ENCODE data around the gene CNTN6.
"Not testable (repeated sequence)": the region's sequence is repeated elsewhere in the genome, so short reads cannot be mapped to it uniquely, and the experiment has no call there.

Gene CNTN6

DNA sequence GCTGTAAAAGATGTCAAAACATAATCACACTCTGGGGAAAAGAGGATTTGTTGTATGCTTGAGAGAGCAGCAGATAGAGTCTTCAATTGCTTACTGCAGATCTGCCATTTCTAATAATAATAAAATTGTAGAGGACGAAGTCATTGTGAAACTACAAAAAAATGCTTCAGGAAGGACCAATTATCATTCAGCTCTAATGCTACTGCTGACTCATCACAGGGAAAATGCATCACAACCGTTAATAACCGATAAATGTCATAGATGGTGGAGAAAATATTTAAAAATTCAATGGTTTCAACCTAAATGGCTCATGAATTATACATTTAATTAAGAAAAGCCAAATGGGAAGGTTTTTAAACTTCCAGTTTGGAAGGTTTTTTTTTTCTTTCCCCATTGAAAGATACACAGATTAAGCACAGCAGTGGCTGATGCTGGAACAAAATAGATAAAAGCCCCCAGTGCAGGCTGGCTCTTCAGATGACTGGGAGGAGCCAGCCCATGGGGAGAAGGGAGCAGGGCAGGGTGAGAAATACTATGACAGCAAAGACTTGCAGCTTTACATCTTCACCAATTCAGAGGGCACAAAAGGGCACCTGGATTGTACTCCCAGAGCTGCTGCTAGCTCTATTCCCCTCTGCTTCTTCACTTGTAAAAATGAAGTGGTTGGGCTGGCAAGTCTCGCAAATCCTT lies 196.1 kb downstream of the CNTN6 start:
- no peak for DNase-seq

DNA sequence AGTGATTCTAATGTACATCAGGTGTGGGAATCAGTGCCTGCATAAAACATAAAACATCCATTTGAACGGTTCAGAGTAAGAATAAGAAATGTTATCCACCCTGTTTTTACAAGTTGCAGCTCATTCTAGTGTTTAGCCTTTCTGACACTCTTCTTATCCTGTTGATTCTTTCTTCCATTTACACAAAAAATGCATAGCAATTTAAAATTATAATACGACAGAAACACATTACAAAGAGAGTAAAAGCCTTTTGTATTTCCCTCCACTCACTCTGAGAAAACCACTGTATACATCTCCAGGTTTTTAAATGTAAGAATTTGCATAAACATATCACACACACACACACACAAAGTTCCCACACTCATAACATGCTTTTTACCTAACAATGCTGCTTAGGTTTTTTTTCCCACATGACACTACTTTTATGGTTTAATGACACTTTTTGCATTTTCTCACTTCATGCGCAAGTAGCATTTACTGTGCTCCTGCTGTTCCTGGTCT lies 199.8 kb downstream of the CNTN6 start:
- no peak for DNase-seq

DNA sequence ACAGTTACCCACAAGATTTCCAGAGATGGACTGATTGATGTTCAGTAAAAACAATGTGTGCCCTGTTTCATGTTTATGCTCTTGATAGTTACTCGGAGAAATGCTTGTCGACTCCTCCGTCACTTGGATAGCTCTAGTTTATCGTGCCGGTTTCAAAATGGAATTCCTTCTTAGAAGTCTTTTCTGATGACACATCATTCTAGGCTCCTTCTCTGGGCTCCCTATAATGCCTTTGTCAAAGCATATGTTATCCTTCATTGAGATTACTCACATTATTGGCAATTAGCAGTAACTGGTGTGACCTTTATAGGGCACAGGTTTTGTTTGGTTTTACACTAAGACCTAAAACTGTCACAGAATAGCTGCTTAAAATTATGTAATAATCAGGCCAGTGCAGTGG lies 201.8 kb downstream of the CNTN6 start:
- no peak for DNase-seq

DNA sequence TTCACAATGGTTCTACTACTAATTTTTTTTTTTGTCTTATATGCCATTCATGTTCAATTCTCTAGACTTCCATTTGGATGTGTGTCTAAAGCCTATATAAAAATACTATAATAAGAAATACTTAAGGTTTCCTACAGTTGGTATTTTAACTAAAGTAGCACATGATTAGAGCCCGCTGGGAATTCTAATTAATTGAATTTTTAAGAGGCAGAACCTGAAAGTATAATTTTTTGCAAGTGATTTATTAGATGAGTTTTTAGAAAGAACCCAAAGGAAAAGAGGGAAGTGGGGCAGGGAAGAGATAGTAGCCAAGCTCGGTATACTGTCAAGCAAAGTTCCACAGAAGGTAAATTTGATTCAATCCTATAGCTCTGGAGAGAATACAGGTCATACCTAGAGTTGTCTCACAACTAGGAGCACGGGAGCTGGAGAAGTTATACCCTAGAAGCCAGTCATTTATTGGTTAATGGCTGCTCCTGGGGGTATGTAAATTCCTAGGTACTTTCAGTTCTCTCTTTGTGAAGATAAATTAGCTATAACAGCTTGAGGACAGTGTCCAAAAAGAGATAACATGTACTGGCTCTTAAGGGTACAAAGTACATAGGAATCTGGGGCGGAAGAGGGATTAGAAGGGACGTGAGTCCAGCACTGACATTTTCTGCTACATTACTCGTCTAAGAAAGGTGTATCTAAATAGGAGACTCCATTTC lies 225.6 kb downstream of the CNTN6 start:
- DNase-seq, result no peak

DNA sequence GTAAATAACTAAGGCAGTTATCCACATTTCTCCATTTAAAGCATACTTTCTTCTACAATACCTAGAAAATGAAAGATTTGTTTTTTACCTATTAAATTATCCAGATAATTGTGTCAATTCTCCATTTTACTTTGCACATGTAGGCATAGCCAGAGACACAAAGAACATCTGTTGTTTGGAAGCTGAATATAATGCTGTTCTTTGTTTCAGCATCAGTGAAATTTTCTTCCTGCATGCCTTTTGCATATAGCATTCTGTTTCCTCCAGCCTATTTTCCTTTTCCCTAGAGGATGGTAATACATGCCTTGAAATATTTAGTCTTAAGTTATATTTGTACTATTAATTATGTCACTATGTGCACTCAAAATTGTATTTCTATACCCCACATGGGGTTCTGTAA lies 233.7 kb downstream of the CNTN6 start:
- no peak for DNase-seq

DNA sequence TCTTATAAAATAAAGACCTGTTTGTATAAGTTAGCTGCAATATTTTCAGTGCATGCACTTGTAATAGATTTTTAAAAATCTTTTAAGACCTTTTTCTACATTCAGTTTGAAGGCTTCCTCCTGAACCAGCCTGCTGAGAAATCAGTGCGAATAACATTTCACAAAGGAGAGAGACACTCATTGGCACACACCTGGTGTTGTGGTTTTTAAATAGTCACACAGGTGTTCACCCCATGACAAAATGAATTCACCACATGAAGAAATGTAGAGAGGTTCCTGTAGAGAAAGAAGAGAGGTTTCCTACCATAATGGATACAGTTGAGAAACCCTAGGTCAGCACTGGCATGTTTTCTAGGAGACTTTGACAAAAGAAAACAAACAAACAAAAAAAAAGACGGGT lies 237.3 kb downstream of the CNTN6 start:
- DNase-seq, result no peak

DNA sequence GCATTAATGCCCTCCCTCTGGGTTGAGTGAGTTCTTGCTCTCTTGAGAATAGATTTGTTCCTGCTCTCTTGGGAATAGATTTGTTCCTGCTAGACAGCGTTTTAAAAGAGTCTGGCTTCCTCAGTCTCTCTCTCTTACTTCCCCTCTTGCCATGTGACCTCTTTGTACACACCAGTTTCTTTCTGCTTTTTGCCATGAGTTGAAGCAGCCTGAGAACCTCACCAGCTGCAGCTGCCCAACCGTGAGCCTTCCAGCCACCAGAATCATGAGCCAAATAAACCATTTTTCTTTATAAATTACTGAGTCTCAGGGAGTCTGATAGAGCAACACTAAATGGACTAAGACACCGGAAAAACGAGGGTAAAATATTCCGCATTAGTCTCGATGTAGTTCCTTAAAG lies 253.6 kb downstream of the CNTN6 start:
- no peak for DNase-seq

DNA sequence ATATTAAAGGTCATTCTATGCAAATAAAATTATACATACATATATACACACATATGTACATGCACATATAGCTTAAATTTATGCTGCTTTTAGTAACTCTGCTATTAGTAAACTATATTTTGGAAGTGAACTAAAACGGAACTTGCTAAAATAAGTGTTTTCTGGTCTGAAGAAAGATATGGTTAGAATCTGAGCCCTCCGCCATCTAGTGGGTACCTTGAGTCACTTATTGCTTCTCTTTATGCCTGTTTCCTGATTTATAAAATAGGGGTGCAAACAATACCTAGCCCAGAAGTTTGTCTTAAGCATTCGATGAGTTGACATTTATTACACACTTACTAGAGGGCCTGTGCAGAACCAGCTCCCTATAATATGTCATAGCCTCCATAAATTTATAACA lies 255.7 kb downstream of the CNTN6 start:
- DNase-seq, result no peak

DNA sequence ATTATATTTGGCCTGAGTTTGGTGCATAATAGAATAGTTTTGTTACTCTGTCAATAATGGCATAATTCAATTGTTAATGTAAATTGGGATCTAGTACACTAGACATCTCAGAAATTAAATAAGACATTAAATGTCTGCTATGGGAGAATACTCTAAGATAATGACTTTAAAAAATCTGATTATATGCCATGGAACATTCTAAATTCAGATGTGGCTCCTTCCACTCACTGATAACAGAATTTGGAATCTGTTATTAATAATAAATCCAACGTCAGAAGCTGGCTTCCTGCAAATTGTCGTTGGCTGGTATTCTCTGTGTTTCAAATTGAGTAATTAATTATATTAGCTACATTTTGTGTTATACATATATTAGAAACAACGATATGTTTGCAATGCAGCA lies 258.1 kb downstream of the CNTN6 start:
- DNase-seq, result no peak

DNA sequence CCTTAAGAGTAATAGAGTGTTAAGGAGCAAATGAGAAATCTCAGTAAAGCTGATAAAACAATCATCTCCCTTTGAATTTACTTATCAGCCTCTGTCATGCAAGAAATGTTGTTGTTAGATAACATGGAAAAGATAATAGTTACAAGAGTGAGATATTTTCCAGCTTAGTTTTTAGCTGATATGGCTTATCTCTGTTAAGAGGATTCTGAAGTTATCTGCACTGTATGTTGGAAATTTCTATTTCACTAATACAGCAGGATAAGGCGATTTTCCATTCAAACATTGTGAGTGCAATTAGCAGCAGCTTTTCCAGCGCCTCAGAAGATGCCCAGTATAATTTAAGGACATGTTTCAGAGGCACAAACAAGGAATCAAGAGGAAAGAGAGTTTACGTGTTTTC lies 262.9 kb downstream of the CNTN6 start:
- no peak for DNase-seq

DNA sequence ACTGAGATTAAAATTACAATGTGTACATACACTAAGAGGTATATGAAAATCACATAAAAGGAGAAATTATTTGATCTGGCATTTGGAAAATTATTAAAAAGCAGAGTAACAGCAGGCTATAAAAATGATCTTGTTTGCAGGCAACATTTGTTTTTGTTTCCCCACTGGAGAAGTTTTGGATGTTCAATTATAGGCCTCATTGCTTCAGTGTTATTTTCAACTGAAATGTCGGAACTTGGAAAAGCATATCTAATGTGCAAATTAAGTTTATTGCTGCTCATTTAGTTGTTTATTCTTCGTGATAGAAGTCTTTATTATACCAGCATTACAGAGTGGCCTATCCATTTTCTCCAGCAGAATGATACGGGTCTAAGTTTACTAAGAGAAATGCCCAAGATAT lies 263.3 kb downstream of the CNTN6 start:
- no peak for DNase-seq

DNA sequence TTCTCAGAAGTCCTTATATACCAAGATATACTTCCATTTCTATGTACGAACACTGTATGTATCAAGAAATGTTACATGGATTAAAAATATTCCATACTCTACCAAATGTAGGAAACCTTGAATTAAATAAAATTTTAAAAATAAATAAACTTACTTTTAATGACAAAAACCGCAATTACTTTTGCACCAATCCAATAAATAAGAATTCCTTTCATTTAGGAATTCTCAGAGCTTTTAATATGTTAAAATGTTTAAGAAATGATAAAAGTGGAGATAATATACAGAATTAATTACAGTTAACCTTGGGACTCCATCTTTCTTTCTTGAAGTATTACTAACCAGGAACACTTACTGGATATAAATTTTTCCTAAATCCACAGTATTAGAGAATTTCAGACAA lies 272.7 kb downstream of the CNTN6 start:
- no peak for DNase-seq

DNA sequence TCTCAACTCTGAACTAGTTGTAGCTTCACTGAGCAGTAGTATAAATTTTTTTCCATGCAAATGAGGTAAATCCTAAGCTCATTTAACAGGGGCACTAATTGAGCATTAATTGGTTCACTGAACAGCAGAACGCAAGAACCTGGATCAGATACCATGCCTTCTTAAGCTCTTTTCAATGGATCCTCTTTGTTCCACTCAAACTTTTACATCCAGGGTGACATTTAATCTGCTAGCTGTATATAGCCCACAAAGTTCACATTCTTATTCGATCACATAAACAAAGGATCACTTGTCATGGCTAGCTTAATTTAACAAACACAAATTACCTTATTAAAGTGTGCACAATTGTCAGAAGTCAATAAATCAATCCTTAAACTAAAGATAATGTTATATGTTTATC lies 281.6 kb downstream of the CNTN6 start:
- DNase-seq, result no peak

DNA sequence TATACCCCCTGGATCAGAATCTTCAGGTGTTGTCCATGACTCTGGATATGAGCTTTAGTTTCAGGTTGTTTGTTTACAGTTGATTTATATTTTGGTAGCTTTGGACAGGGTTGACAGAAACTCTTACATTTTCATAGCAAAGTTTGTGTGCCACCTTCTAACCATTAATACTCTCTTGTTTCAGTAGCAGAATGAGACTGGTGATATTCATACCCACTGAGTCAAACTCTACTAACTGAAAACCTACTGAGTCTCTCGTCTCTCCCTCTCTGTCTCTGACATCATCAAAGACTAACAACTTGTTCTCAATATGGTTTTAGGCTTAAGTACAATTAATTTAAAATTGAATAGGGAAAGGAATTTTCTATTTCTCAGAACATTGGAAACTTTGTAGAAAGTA lies 282.3 kb downstream of the CNTN6 start:
- no peak for DNase-seq

DNA sequence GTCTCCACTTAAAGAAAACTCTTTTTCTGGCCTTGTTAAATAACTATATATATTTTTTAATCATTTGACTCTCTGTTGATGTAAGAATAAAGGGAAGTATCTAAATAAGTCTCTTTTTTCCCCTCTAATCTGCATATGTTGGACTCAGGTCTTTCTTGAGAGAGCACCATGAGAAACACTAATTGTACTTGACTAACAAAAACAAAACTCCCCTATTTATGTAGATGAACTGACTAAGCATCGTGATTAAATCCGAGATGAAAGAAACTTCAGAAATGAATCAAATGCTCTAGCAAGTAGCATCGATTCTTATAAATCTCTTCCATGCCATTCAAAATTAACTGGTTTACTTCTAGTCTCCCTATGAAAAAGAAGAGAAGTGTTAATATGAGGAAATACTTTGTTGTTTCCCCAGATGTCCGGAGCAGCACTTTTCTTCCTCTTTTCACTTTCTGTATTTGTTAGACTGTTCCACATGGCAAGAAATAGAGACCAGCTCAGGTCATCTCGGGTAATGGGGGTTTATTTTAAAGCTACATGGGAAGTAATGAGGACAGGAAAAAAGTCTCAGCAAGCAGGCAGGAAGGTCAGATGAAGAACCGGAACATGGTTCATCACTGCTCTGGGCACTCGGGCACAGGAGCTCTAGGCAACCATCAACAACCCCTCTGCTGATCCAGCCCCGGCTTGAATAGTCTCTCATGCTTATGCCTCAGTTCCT lies 288.3 kb downstream of the CNTN6 start:
- no peak for DNase-seq

DNA sequence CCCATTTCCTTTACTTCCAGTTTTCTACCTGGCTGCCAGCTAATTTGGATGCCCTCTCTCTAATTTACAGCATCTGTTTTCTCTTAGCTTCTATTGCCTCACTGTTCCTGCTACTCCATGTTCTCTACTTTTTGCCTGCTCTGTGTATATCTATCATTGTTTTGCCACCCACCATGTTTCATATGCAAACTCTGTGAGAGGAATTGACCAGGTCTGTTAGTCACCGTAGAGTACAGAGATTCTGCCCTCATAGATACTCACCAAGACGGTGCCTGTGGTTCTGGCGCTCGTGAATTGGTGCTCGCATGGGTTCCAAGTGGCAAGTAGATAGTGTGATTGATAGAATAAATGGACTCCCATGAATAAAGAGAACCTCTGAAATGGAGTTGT lies 288.8 kb downstream of the CNTN6 start:
- DNase-seq, result no peak

DNA sequence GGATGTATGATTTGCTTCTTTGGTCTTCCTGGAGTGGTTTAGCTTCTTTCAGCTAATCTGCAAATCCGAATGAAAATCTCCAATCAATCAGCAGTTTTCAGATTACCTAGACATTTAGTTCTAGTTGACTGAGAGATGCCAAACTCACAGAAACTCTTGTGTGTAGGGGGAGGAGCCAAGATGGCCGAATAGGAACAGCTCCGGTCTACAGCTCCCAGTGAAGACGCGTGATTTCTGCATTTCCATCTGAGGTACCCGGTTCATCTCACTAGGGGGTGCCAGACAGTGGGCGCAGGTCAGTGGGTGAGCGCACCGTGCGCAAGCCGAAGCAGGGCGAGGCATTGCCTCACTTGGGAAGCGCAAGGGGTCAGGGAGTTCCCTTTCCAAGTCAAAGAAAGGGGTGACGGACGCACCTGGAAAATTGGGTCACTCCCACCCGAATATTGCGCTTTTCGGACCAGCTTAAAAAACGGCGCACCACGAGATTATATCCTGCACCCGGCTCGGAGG lies 294.6 kb downstream of the CNTN6 start:
- not testable (repeated sequence) for DNase-seq

DNA sequence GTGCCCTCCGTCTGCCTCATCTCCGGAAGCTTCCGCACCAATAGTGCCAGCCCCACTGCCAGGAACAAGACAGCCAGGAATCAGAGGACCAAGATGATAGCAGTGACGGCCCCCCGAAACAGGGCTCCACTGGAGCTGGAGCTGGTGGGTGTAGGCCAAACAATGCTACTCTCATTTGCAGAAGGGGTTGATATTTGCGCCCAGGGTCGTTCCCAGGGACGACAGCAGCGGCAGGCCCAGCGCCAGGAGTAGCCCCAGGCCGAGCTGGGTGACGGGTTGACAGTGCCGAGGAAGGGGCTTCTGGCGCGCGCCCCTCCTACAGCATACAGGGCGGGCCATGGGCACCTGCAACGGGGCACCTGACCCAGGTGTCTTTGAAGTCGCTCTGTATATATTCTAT lies 301.4 kb downstream of the CNTN6 start:
- DNase-seq, result no peak

DNA sequence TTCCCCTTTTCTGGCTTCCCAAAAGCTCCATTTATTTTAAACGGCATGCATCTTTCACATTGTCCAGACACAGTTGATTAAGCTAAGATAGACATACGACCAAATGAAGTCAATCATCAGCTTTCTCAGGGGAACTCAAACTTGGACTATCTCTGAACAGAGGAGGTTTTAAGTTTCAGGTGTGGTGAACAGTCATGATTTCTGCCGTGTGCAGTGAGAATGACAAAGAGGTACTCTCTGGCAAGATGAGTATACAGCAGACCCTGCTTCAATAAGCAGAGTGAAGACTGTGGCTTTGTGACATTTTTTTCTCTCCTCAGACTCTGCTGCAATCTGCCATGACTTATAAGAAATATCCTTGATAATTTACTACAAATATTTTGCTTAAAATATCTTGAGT lies 307.7 kb downstream of the CNTN6 start:
- DNase-seq, result no peak

DNA sequence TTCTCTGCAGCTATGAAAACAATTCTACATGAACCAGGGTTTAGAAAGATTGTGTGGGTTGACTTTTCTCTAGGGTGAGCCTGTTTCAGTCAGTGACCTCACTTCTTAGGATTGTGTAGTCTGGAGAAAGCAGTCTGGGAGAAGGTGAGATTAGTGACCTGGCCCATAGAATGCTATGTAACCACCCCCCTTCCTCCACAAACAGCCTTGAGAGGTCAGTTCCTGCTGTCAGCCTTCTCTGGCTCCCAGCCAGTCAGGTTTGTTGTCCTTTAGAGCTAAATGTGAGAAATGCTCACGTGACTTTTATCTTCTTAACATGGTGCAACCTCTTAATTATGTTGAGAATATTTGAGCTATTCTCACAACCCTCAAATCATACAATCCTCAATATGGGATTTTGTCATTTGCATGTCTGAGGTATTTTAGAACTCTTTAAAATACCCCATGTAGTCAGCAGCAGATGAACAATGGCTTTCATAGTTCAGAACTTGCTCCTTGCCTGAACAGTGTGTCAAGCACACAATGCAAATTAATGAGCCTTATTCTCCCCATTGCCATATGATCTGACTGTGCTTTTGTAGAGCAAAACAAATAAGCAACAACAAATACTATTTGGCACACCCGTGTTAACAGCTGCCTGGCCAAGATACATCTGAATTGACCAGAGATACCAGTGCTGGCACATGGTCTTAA lies 311.6 kb downstream of the CNTN6 start:
- no peak for DNase-seq

DNA sequence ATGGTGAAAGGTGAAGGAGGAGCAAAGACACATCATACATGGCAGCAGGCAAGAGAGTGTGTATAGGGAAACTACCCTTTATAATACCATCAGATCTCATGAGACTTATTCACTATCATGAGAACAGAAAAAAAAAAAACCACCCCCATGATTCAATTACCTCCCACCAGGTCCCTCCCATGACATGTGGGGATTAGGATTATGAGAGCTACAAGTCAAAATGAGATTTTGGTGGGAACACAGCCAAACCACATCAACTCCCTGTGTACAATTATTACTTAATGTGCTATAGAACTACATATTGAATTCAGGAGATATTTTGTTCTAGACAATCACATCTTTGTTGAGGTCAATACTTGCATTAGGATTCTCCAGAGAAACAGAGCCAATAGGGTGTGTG lies 313.4 kb downstream of the CNTN6 start:
- DNase-seq, result no peak

DNA sequence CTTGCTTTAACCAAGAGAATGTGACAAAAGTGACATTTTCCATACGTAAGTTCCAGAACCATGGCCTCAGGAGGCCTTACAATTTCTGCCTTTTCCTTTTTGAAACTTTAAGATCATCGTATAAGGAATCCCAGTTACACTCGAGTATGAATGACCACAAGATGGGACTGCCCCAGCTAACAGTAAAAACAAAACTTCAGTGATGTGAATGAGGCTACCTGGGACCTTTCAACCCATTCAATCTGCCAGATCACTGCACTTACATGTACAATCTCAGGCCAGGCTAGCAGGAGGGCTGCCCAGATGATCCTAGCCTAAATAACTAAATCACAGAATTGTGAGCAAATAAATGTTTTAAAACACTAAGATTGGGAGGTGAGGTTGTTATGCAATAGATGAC lies 328.8 kb downstream of the CNTN6 start:
- no peak for DNase-seq

DNA sequence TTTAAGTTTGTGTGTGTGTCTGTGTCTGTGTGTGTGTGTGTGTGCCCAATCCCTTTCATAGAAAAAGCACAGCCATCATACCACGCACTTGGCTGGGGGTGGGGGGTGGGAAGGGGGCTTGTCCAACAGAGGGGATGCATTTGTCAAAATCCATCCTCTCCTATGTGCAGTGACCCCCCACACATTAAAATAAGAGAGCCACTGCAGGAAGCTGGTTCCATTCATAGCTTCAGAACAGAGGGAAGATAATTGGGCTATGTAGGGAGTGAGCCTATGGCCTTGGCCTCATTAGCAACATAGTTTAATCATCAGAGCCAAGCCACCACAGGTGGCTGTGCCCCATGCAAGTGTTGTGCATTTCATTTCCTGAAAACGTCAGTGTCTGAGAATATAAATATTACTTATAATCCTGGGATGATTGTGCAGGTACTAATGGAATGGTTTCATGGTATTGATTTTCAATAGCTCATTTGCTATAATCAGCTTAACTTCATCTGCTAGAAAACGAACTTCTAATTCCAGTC lies 330.8 kb downstream of the CNTN6 start:
- no peak for DNase-seq

Measured in stimulated activated CD4-positive, alpha-beta T cell treated with anti-CD3 and anti-CD28 coated beads, Interleukin-4, amount 100 ng/mL, for 4 hours (primary cell).